NCI-H146 treated with DMSO at 0.1 percent for 48 hours (cell line): Measurements from ENCODE around the gene AFF3.
"Not testable (repeated sequence)": the region's sequence is repeated elsewhere in the genome, so short reads cannot be mapped to it uniquely, and the experiment has no call there.

Experiments
- DNase-seq: peaks from one replicate; lab custom pipeline; 2025; ENCODE audit not compliant: unreplicated experiment; lab: John Stamatoyannopoulos, UW

Gene AFF3

GRCh38 chr2:100146657-100146960 is 4.2 kb upstream of the AFF3 start:
- no peak for DNase-seq

GRCh38 chr2:100145893-100146656 is 3.7 kb upstream of the AFF3 start:
- DNase-seq = no peak

- DNase-seq = no peak
Measured at GRCh38 chr2:100143286-100143685, 896 bp upstream of the AFF3 start.

GRCh38 chr2:100141906-100142305 is 484 bp downstream of the AFF3 start:
- no peak for DNase-seq

- no peak for DNase-seq
Measured at GRCh38 chr2:100140582-100140981, 1.8 kb downstream of the AFF3 start.

GRCh38 chr2:100137866-100138570 is 4.4 kb downstream of the AFF3 start:
- peak; percentile 38 for DNase-seq

GRCh38 chr2:100137318-100137717 is 5.1 kb downstream of the AFF3 start:
- DNase-seq = no peak

- no peak for DNase-seq
Measured at GRCh38 chr2:100136310-100136709, 6.1 kb downstream of the AFF3 start.

GRCh38 chr2:100135415-100135814 is 7.0 kb downstream of the AFF3 start:
- DNase-seq = no peak

- no peak for DNase-seq
Measured at GRCh38 chr2:100130595-100131391, 11.6 kb downstream of the AFF3 start.

- no peak for DNase-seq
Measured at GRCh38 chr2:100126897-100127401, 15.4 kb downstream of the AFF3 start.

- no peak for DNase-seq
Measured at GRCh38 chr2:100126201-100126600, 16.2 kb downstream of the AFF3 start.

- no peak for DNase-seq
Measured at GRCh38 chr2:100125626-100126025, 16.8 kb downstream of the AFF3 start.

GRCh38 chr2:100124761-100125160 is 17.6 kb downstream of the AFF3 start:
- DNase-seq = no peak

- DNase-seq = no peak
Measured at GRCh38 chr2:100121124-100121718, 21.2 kb downstream of the AFF3 start.

- peak; percentile 66 for DNase-seq
Measured at GRCh38 chr2:100119235-100119634, 23.2 kb downstream of the AFF3 start.

GRCh38 chr2:100113990-100114433 is 28.4 kb downstream of the AFF3 start:
- DNase-seq = no peak

- DNase-seq = no peak
Measured at GRCh38 chr2:100110614-100111000, 31.8 kb downstream of the AFF3 start.

GRCh38 chr2:100109986-100110613 is 32.3 kb downstream of the AFF3 start:
- no peak for DNase-seq

GRCh38 chr2:100108648-100109020 is 33.8 kb downstream of the AFF3 start:
- DNase-seq = not testable (repeated sequence)
